Measurements from ENCODE around the gene HIKESHI. TPM values are rescaled to one million over a fixed set of nuclear protein-coding genes. Genes with fewer than 3 reads are reported as not detected.

Gene HIKESHI
- polyA plus RNA-seq, 1 of the 3 experiments (the other 2 are of a cell fraction) = 62.3 TPM

DNA sequence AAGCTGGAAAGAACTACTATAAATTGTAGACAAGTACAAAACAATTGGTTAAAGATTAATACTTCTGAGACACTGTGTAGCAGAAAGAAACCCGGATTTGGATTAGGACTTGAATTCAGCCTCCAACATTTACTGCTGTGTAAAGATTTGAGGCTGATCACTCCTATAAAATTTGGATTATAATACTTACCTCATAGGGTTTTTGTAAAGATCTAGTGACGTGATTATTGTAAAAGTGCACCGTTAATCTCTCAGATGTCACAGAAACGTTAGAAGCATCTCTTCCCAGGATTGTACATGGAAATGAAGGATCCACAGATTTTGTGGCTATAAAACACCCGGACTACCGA lies 323 bp upstream of the HIKESHI start:
- ChIA-PET CTCF (interaction anchor here (1.1 kb wide), 1 partner anchor 10 kb away, joined by 5 read pairs; no protein-coding TSS in a partner anchor), POLR2A (interaction anchor here (0.6 to 2.1 kb wide), 2 partner anchors 39 to 57 kb away, joined by 5 to 6 read pairs; partner anchors contain the start of gene EED)
- Histone ChIP-seq H3K4me3 (ENCODE audit: low read depth in 2 of 2, low read length in 1 of 2) (peak overlapping the region; percentile 83 to 91), H3K79me2 (ENCODE audit: insufficient read depth) (peaks cover 41% of the 10 kb centered on the region), H3F3A (replicated peaks; ENCODE audit: insufficient read depth) (peaks cover 8% of the 10 kb centered on the region), H3K9me3 (no peaks in the 10 kb centered on the region; the same call in 1 of the 2 replicates), H3K4me1 (ENCODE audit: control insufficient read depth in 1 of 2, insufficient read depth in 2 of 2, low read depth in 1 of 2, low read length in 1 of 2) (peaks cover 4 to 16% of the 10 kb centered on the region in 2 experiments; a peak in 2 of 4 replicates), H3K27me3 (ENCODE audit: insufficient read depth) (no peaks in the 10 kb centered on the region), H2AFZ (ENCODE audit: low read depth) (peak overlapping the region; percentile 91), H3K9ac (peak overlapping the region; percentile 86), H3K27ac (ENCODE audit: low read depth in 2 of 2, low read length in 1 of 2) (peak overlapping the region in 1 of 2 experiments; percentile 45; a peak in 1 of 4 replicates), H3K9me2 (no peaks in the 10 kb centered on the region), H3K4me2 (peak overlapping the region; percentile 76), H3K36me3 (replicated peaks in 1 of 2; ENCODE audit: control insufficient read depth in 1 of 2, insufficient read depth in 2 of 2, low read length in 1 of 2) (peaks cover 4 to 7% of the 10 kb centered on the region in 2 experiments), H4K20me1 (ENCODE audit: insufficient read depth) (no peaks in the 10 kb centered on the region)
- TF ChIP-seq ELF1 (IDR thresholded peaks at IDR 0.05) (no peak), JUND (IDR thresholded peaks at IDR 0.05) (no peak), TEAD4 (IDR thresholded peaks at IDR 0.05; ENCODE audit: borderline replicate concordance, insufficient read depth) (no peak), MXI1 (IDR thresholded peaks at IDR 0.05; ENCODE audit: low read depth, low read length) (no peak), FOSL2 (IDR thresholded peaks at IDR 0.05; ENCODE audit: borderline replicate concordance, low read depth) (no peak), FOXM1 (IDR thresholded peaks at IDR 0.05; ENCODE audit: low read depth) (no peak), TAF1 (IDR thresholded peaks at IDR 0.05; ENCODE audit: borderline replicate concordance, low read depth, low read length) (no peak)
- TF ChIP-seq, protein P1, sequence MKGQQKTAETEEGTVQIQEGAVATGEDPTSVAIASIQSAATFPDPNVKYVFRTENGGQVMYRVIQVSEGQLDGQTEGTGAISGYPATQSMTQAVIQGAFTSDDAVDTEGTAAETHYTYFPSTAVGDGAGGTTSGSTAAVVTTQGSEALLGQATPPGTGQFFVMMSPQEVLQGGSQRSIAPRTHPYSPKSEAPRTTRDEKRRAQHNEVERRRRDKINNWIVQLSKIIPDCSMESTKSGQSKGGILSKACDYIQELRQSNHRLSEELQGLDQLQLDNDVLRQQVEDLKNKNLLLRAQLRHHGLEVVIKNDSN (IDR thresholded peaks at IDR 0.05; ENCODE audit: borderline replicate concordance, low read depth) = no peak
- TF ChIP-seq, protein P2, sequence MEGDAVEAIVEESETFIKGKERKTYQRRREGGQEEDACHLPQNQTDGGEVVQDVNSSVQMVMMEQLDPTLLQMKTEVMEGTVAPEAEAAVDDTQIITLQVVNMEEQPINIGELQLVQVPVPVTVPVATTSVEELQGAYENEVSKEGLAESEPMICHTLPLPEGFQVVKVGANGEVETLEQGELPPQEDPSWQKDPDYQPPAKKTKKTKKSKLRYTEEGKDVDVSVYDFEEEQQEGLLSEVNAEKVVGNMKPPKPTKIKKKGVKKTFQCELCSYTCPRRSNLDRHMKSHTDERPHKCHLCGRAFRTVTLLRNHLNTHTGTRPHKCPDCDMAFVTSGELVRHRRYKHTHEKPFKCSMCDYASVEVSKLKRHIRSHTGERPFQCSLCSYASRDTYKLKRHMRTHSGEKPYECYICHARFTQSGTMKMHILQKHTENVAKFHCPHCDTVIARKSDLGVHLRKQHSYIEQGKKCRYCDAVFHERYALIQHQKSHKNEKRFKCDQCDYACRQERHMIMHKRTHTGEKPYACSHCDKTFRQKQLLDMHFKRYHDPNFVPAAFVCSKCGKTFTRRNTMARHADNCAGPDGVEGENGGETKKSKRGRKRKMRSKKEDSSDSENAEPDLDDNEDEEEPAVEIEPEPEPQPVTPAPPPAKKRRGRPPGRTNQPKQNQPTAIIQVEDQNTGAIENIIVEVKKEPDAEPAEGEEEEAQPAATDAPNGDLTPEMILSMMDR (IDR thresholded peaks at IDR 0.05) = no peak
- WGBS (ENCODE audit: low lambda C conversion rate) = 3% methylated on average over 6 of the region's 6 CpGs
- DNase-seq = no peak

DNA sequence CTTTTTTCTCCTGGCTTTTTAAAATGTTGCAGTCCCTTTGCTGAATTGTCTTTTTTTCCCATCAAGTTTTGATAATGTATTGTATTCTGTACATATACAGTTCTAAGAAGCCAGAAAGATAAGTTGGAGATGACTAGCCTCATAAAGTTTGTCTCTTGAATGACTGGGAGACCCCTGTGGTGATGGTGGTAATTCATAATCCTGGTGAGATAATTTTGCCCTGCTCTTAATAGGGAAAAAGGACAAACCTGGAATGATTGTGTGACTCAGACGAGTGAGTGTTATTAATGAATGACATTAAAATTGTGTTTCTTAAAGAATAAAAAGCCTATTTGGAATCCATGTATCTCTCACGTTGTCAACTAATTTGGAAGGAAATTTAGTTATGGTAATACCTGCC lies 1.2 kb downstream of the HIKESHI start:
- peaks cover 8% of the 10 kb centered on the region for H3F3A ChIP-seq (replicated peaks; ENCODE audit: insufficient read depth)
- H3K4me1 ChIP-seq (ENCODE audit: control insufficient read depth in 1 of 2, insufficient read depth in 2 of 2, low read depth in 1 of 2, low read length in 1 of 2) = peaks cover 4 to 16% of the 10 kb centered on the region in 2 experiments; a peak in 2 of 4 replicates
- peaks cover 41% of the 10 kb centered on the region for H3K79me2 ChIP-seq (ENCODE audit: insufficient read depth)
- peak overlapping the region; percentile 91; the same call in 1 of the 2 replicates for H2AFZ ChIP-seq (ENCODE audit: low read depth)
- H3K4me3 ChIP-seq (ENCODE audit: low read depth in 2 of 2, low read length in 1 of 2) = peak overlapping the region; percentile 83 to 91
- H3K9me2 ChIP-seq = no peaks in the 10 kb centered on the region
- DNase-seq = no peak
- peaks cover 4 to 7% of the 10 kb centered on the region in 2 experiments for H3K36me3 ChIP-seq (replicated peaks in 1 of 2; ENCODE audit: control insufficient read depth in 1 of 2, insufficient read depth in 2 of 2, low read length in 1 of 2)
- H4K20me1 ChIP-seq (ENCODE audit: insufficient read depth) = no peaks in the 10 kb centered on the region
- ChIA-PET CTCF (no interaction called here), POLR2A (interaction anchor here (2.1 kb wide), 1 partner anchor 58 kb away, joined by 6 read pairs; the partner anchor contains the start of gene EED)
- no peaks in the 10 kb centered on the region; the same call in 1 of the 2 replicates for H3K9me3 ChIP-seq
- H3K27ac ChIP-seq (ENCODE audit: low read depth in 2 of 2, low read length in 1 of 2) = peak overlapping the region in 1 of 2 experiments; percentile 79; a peak in 2 of 4 replicates
- WGBS (ENCODE audit: low lambda C conversion rate) = 73% methylated on average over 2 of the region's 2 CpGs
- H3K4me2 ChIP-seq = peak overlapping the region; percentile 76
- peak overlapping the region; percentile 86 for H3K9ac ChIP-seq
- no peaks in the 10 kb centered on the region for H3K27me3 ChIP-seq (ENCODE audit: insufficient read depth)
- TF ChIP-seq GATA2 (CRISPR knock-in tag; IDR thresholded peaks at IDR 0.05) = no peak
- TF ChIP-seq TAF1 (IDR thresholded peaks at IDR 0.05; ENCODE audit: borderline replicate concordance, low read depth, low read length) = no peak
- TF ChIP-seq, protein P3, sequence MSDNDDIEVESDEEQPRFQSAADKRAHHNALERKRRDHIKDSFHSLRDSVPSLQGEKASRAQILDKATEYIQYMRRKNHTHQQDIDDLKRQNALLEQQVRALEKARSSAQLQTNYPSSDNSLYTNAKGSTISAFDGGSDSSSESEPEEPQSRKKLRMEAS (IDR thresholded peaks at IDR 0.05; ENCODE audit: low read depth) = no peak
- TF ChIP-seq, protein P1 (IDR thresholded peaks at IDR 0.05; ENCODE audit: borderline replicate concordance, low read depth) = no peak
- TF ChIP-seq GABPA (IDR thresholded peaks at IDR 0.05; ENCODE audit: low read depth) = no peak
- no peak for TF ChIP-seq NRF1 (IDR thresholded peaks at IDR 0.05; ENCODE audit: low read depth, low read length)
- no peak for TF ChIP-seq RXRA (IDR thresholded peaks at IDR 0.05; ENCODE audit: borderline replicate concordance, low read depth)
- no peak for TF ChIP-seq SMC3 (IDR thresholded peaks at IDR 0.05; ENCODE audit: low read depth, low read length)
- TF ChIP-seq, protein P4, sequence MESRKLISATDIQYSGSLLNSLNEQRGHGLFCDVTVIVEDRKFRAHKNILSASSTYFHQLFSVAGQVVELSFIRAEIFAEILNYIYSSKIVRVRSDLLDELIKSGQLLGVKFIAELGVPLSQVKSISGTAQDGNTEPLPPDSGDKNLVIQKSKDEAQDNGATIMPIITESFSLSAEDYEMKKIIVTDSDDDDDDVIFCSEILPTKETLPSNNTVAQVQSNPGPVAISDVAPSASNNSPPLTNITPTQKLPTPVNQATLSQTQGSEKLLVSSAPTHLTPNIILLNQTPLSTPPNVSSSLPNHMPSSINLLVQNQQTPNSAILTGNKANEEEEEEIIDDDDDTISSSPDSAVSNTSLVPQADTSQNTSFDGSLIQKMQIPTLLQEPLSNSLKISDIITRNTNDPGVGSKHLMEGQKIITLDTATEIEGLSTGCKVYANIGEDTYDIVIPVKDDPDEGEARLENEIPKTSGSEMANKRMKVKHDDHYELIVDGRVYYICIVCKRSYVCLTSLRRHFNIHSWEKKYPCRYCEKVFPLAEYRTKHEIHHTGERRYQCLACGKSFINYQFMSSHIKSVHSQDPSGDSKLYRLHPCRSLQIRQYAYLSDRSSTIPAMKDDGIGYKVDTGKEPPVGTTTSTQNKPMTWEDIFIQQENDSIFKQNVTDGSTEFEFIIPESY (IDR thresholded peaks at IDR 0.05; ENCODE audit: borderline replicate concordance, low read depth) = no peak
- TF ChIP-seq POLR2AphosphoS5 (IDR thresholded peaks at IDR 0.05; ENCODE audit: low read depth, low read length) = no peak
- TF ChIP-seq, protein P5, sequence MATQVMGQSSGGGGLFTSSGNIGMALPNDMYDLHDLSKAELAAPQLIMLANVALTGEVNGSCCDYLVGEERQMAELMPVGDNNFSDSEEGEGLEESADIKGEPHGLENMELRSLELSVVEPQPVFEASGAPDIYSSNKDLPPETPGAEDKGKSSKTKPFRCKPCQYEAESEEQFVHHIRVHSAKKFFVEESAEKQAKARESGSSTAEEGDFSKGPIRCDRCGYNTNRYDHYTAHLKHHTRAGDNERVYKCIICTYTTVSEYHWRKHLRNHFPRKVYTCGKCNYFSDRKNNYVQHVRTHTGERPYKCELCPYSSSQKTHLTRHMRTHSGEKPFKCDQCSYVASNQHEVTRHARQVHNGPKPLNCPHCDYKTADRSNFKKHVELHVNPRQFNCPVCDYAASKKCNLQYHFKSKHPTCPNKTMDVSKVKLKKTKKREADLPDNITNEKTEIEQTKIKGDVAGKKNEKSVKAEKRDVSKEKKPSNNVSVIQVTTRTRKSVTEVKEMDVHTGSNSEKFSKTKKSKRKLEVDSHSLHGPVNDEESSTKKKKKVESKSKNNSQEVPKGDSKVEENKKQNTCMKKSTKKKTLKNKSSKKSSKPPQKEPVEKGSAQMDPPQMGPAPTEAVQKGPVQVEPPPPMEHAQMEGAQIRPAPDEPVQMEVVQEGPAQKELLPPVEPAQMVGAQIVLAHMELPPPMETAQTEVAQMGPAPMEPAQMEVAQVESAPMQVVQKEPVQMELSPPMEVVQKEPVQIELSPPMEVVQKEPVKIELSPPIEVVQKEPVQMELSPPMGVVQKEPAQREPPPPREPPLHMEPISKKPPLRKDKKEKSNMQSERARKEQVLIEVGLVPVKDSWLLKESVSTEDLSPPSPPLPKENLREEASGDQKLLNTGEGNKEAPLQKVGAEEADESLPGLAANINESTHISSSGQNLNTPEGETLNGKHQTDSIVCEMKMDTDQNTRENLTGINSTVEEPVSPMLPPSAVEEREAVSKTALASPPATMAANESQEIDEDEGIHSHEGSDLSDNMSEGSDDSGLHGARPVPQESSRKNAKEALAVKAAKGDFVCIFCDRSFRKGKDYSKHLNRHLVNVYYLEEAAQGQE (IDR thresholded peaks at IDR 0.05; ENCODE audit: low read depth, low read length) = no peak

Measured in SK-N-SH (cell line).